ENCODE data around the gene FTO.

FTO gene

GRCh38 chr16:53915452-53916160 is 211.7 kb downstream of the FTO start:
- no peak for DNase-seq (ENCODE audit: low read depth)
- H3K4me3 ChIP-seq (ENCODE audit: low read depth, low read length) = no peak overlapping the region
- no peak for TF ChIP-seq CTCF (IDR thresholded peaks at IDR 0.05; ENCODE audit: low read depth, low read length, missing control alignments)

GRCh38 chr16:53920988-53921387 is 217.0 kb downstream of the FTO start:
- DNase-seq (ENCODE audit: low read depth) = no peak
- TF ChIP-seq CTCF (IDR thresholded peaks at IDR 0.05; ENCODE audit: low read depth, low read length, missing control alignments) = no peak

GRCh38 chr16:53922067-53922806 is 218.3 kb downstream of the FTO start:
- no peak for TF ChIP-seq CTCF (IDR thresholded peaks at IDR 0.05; ENCODE audit: low read depth, low read length, missing control alignments)
- H3K4me3 ChIP-seq (ENCODE audit: low read depth, low read length) = no peak overlapping the region

More at GRCh38 chr16:53920988-53921387, 217.0 kb downstream of the FTO start:
- H3K4me3 ChIP-seq (ENCODE audit: low read depth, low read length) = no peak overlapping the region

GRCh38 chr16:53922807-53923571 is 219.0 kb downstream of the FTO start:
- DNase-seq (ENCODE audit: low read depth) = no peak
- no peak for TF ChIP-seq CTCF (IDR thresholded peaks at IDR 0.05; ENCODE audit: low read depth, low read length, missing control alignments)
- no peak overlapping the region for H3K4me3 ChIP-seq (ENCODE audit: low read depth, low read length)

More at GRCh38 chr16:53922067-53922806, 218.3 kb downstream of the FTO start:
- no peak for DNase-seq (ENCODE audit: low read depth)

- no peak for DNase-seq (ENCODE audit: low read depth)
- no peak overlapping the region for H3K4me3 ChIP-seq (ENCODE audit: low read depth, low read length)
Observed at GRCh38 chr16:53924331-53925106, 220.6 kb downstream of the FTO start.

More at GRCh38 chr16:53924331-53925106, 220.6 kb downstream of the FTO start:
- no peak for TF ChIP-seq CTCF (IDR thresholded peaks at IDR 0.05; ENCODE audit: low read depth, low read length, missing control alignments)
